Hematopoietic multipotent progenitor cell treated with erythropoietin and hydrocortisone succinate and interleukin-3 and kit ligand, for 15 days (in vitro differentiated cells): ENCODE measurements around the gene SLC22A31.

Experiments
- DNase-seq: peaks from one replicate; pipeline ENCODE4 v3.0.0-alpha.2; 2015; ENCODE audit warnings: low spot score

SLC22A31 gene

GRCh38 chr16:89216315-89217137 lies 16.2 kb upstream of the SLC22A31 start:
- DNase-seq = peak; percentile 85

GRCh38 chr16:89210904-89211515 lies 10.7 kb upstream of the SLC22A31 start:
- DNase-seq = no peak

DNA sequence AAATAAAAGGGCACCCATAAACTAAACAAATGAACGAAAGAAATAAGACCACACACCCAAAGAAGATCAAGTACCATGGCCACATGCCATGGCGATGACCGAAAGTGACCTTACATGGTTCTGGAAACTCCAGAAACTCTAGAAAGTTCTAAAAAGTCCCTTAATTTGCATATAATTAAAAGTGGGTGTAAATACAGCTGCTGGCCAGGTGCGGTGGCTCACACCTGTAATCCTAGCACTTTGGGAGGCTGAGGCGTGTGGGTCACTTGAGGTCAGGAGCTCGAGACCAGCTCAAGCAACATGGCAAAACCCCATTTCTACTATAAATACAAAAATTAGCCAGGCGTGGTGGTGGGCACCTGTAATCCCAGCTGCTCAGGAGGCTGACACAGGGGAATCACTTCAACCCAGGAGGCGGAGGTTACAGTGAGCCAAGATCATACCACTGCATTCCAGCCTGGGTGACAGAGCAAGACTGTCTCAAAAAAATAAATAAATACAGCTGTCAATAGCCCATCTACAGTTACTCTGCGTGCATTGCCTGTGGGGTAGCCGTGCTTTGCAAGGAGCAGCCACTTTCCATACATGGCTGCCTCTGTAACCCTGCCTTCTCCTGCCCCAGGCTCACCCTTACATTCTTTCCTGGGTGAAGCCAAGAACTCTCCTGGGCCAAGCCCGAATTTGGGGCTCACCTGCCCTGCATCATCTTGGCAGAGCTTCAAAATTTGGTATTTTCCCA lies 10.0 kb upstream of the SLC22A31 start:
- DNase-seq = no peak

DNA sequence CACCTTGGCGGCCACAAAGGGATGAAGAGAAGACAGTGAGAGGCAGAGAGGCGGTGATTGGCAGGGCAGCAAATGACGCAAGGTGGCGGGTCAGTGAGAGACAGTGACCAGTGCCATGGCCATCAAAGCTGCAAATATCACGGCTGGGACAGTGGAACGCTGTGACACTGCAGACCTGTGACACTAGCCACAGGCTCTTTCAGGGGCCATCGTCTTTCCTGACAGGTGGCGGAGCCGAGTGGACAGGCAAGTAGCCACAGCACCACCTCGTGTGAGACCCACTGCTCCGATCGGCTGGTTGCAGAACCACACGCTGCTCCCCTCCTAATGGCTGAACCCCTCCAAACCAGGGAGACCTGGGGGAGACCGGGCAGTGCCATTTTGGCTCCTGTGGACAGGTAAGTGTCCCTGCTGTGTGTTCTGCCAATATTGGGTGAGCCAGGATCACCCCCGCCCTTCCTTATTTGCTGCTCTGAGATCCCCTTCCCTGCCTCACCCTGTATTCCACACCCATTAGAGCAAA lies 9.2 kb upstream of the SLC22A31 start:
- DNase-seq = no peak

GRCh38 chr16:89207993-89208392 lies 7.7 kb upstream of the SLC22A31 start:
- no peak for DNase-seq

GRCh38 chr16:89202422-89203215 lies 2.3 kb upstream of the SLC22A31 start:
- no peak for DNase-seq

GRCh38 chr16:89201439-89202377 lies 1.4 kb upstream of the SLC22A31 start:
- peak; percentile 71 for DNase-seq

GRCh38 chr16:89200850-89201411 lies 594 bp upstream of the SLC22A31 start:
- DNase-seq = no peak

DNA sequence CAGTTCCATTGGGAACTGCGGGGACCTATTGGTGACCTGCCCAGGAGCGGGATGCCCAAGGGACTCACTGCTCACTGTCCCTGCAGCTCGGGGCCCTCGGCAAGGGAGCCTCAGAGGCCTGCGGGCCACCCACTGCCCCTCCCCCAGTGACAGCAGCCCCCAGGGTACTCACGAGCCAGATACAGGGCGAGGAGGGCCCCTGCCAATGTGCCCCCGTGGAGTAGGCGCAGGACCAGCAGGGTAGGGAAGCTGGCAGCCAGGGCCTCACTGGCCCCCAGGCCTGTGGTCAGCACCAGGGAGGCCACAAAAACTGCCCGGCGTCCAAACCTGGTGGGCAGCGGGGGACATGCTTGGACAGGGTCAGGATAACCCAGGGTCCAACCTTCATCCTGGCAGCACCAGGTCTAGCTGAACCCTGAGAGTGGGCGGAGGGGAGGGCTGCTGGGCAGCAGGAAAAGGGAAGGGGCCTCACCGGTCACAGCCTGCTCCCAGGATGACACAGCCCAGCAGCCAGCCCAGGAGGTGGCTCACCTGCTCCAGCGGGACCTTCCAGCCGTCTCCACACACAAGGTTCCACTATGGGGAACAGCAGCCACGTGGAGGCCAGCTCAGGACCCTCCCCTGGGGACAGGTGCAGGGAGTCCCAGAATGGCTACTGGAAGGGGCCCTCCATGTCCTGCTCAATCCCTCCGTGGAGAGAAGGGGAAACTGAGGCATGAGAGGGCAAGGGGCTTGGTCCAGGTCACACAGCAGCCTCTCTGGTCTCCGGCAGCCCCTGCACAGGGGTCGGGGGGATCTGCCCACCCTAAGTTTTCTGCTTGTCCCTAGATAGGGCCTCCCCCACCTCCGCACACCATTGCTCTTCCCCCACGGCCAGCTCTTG lies 855 bp downstream of the SLC22A31 start:
- DNase-seq = no peak

GRCh38 chr16:89198417-89199240 lies 1.7 kb downstream of the SLC22A31 start:
- no peak for DNase-seq

GRCh38 chr16:89197633-89198416 lies 2.5 kb downstream of the SLC22A31 start:
- DNase-seq = no peak

DNA sequence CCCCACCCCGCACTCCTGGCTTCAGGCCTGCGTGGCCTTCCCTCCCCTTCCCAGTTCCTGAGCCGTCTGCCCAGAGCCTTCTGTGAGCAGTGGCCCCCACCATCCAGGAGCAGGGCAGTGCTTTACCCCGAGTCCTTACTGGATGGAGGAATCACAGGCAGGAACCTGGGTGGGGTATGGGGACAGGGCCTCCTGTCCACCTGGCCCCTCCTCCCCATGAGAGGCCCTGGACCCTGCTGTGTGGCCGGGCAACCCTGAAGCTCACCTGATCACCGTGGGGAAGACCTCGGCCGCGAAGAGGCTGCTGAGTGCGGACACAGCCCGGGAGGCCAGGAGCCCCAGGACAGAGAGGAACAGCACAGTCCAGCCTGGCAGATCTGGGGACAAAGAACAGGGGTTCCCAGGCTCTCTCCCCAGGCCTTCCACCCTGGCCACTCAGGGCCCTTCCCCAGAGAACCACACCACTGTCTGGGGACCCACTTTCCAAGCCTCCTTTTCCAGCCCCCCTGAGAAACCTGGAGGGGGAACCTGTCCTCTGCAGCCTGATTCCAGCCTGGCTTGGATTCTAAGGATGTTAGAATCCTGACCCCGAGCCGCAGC lies 3.2 kb downstream of the SLC22A31 start:
- no peak for DNase-seq

GRCh38 chr16:89195521-89196171 lies 4.7 kb downstream of the SLC22A31 start:
- DNase-seq = no peak

GRCh38 chr16:89194340-89195311 lies 5.7 kb downstream of the SLC22A31 start:
- DNase-seq = no peak

- no peak for DNase-seq
These were observed 6.6 kb downstream of the SLC22A31 start for GRCh38 chr16:89193576-89194293.
